SK-N-SH (cell line): ENCODE results near the gene CNTFR. TPM values are rescaled to one million over a fixed set of nuclear protein-coding genes. Genes with fewer than 3 reads are reported as not detected.

Experiments
- CTCF ChIA-PET: fragments of 300-600, 350-600 bp; formaldehyde crosslinking; extraction: SDS; loops from one replicate; lab custom pipeline; 2021; lab: Yijun Ruan, JAX
- POLR2A ChIA-PET: fragments of 350-600 bp; sonication (Branson Sonifier 250); formaldehyde crosslinking; extraction: SDS; loops from one replicate; lab custom pipeline; 2020; ENCODE audit warnings: antibody characterized with exemption, inconsistent platforms; lab: Yijun Ruan, JAX
- DNase-seq: peaks from one replicate; pipeline ENCODE4 v3.0.0; 2012
- H2AFZ ChIP-seq: fragments of 200-600 bp; sonication (generic); 2 replicates; pipeline ENCODE4 v1.8.1; 2016; ENCODE audit warnings: antibody characterized with exemption, mild to moderate bottlenecking, low read depth
- H3F3A ChIP-seq: fragments of 200-600 bp; sonication (generic); replicated peaks from 2 replicates; pipeline ENCODE3; 2016; ENCODE audit warnings: antibody characterized with exemption, mild to moderate bottlenecking; ENCODE audit not compliant: insufficient read depth
- H3K27ac ChIP-seq, 2 experiments: fragments of 200-500 bp in 1 of 2; fragments of 200-600 bp in 1 of 2; sonication (Bioruptor generic) in 1 of 2; sonication (generic), shearing (Covaris generic) in 1 of 2; 2 replicates each; pipeline versions ENCODE4 v1.5.1 to v1.6.1; 2014 to 2016; ENCODE audit warnings: low read depth in 2 of 2, inconsistent platforms in 1 of 2, low read length in 1 of 2, mild to moderate bottlenecking in 1 of 2, mixed read lengths in 1 of 2
- H3K27me3 ChIP-seq: fragments of 200-600 bp; sonication (generic), shearing (Covaris generic); 2 replicates; pipeline ENCODE4 v1.6.1; 2016; ENCODE audit warnings: mixed run types; ENCODE audit not compliant: insufficient read depth
- H3K36me3 ChIP-seq, 2 experiments: fragments of 200-500 bp in 1 of 2; fragments of 200-600 bp in 1 of 2; sonication (Bioruptor generic) in 1 of 2; sonication (generic) in 1 of 2; replicated peaks in 1 of 2; 2 replicates each; pipeline versions ENCODE3 to v1.5.1; 2014 to 2016; ENCODE audit warnings: low read length in 1 of 2, mild to moderate bottlenecking in 1 of 2; ENCODE audit not compliant: insufficient read depth in 2 of 2, control insufficient read depth in 1 of 2
- H3K4me1 ChIP-seq, 2 experiments: fragments of 200-500 bp in 1 of 2; fragments of 200-600 bp in 1 of 2; sonication (Bioruptor generic) in 1 of 2; sonication (generic), shearing (Covaris generic) in 1 of 2; 2 replicates each; pipeline versions ENCODE4 v1.5.1 to v1.6.1; 2014 to 2016; ENCODE audit warnings: low read depth in 1 of 2, low read length in 1 of 2, mixed run types in 1 of 2; ENCODE audit not compliant: insufficient read depth in 2 of 2, control insufficient read depth in 1 of 2
- H3K4me2 ChIP-seq: fragments of 200-600 bp; sonication (generic), shearing (Covaris generic); 2 replicates; pipeline ENCODE4 v1.6.1; 2017; ENCODE audit warnings: mixed run types
- H3K4me3 ChIP-seq, 2 experiments: fragments of 200-500 bp in 1 of 2; fragments of 200-600 bp in 1 of 2; sonication (Bioruptor generic) in 1 of 2; sonication (generic), shearing (Covaris generic) in 1 of 2; 2 replicates each; pipeline versions ENCODE4 v1.5.1 to v1.8.1; 2014 to 2016; ENCODE audit warnings: low read depth in 2 of 2, inconsistent platforms in 1 of 2, low read length in 1 of 2, mild to moderate bottlenecking in 1 of 2, mixed read lengths in 1 of 2, moderate library complexity in 1 of 2
- H3K79me2 ChIP-seq: fragments of 200-600 bp; sonication (generic); 2 replicates; pipeline ENCODE4 v1.8.1; 2017; ENCODE audit warnings: mild to moderate bottlenecking; ENCODE audit not compliant: insufficient read depth
- H3K9ac ChIP-seq: fragments of 200-600 bp; sonication (generic); 2 replicates; pipeline ENCODE4 v1.6.1; 2017; ENCODE audit warnings: mixed run types
- H3K9me2 ChIP-seq: fragments of 200-600 bp; sonication (generic); 2 replicates; pipeline ENCODE4 v1.6.1; 2017; ENCODE audit warnings: mixed run types
- H3K9me3 ChIP-seq: fragments of 200-600 bp; sonication (generic); 2 replicates; pipeline ENCODE4 v1.6.1; 2017; ENCODE audit warnings: mixed run types, mild to moderate bottlenecking, moderate library complexity
- H4K20me1 ChIP-seq: fragments of 200-600 bp; sonication (generic); 2 replicates; pipeline ENCODE4 v1.6.1; 2017; ENCODE audit warnings: mild to moderate bottlenecking, mixed run types; ENCODE audit not compliant: insufficient read depth
- CHD2 ChIP-seq: fragments of 150-350 bp; IDR thresholded peaks from 2 replicates; pipeline ENCODE4 v1.6.1; 2018; ENCODE audit warnings: low read length; ENCODE audit not compliant: partially characterized antibody
- CTCF ChIP-seq: fragments of 200-600 bp; sonication (generic); IDR thresholded peaks from 2 replicates; pipeline ENCODE4 v1.6.1; 2017; ENCODE audit warnings: antibody characterized with exemption, mild to moderate bottlenecking, moderate library complexity
- FOSL2 ChIP-seq: IDR thresholded peaks from 2 replicates; pipeline ENCODE4 v1.4.0; 2012; ENCODE audit warnings: low read depth, mild to moderate bottlenecking, moderate library complexity, borderline replicate concordance
- FOXM1 ChIP-seq: IDR thresholded peaks from 2 replicates; pipeline ENCODE4 v1.4.0; 2012; ENCODE audit warnings: low read depth, mild to moderate bottlenecking
- GATA2 ChIP-seq: sonication (generic); formaldehyde crosslinking; IDR thresholded peaks from 2 replicates; pipeline ENCODE4 v1.5.0; 2020; ENCODE audit warnings: mild to moderate bottlenecking, missing genetic modification reagents
- IRF3 ChIP-seq: fragments of 150-350 bp; IDR thresholded peaks from 2 replicates; pipeline ENCODE4 v1.6.1; 2016; ENCODE audit warnings: mild to moderate bottlenecking, low read depth, low read length
- JUND ChIP-seq: IDR thresholded peaks from 2 replicates; pipeline ENCODE4 v1.4.0; 2012
- MAX ChIP-seq: IDR thresholded peaks from 2 replicates; pipeline ENCODE4 v1.4.0; 2012; ENCODE audit warnings: low read depth
- MEF2A ChIP-seq: IDR thresholded peaks from 2 replicates; pipeline ENCODE4 v1.4.0; 2012; ENCODE audit warnings: low read depth, borderline replicate concordance
- MXI1 ChIP-seq: IDR thresholded peaks from 2 replicates; pipeline ENCODE4 v1.6.1; 2012; ENCODE audit warnings: mild to moderate bottlenecking, low read depth, low read length, improper control_type of control experiment
- NFIC ChIP-seq: IDR thresholded peaks from 2 replicates; pipeline ENCODE4 v1.4.0; 2012; ENCODE audit warnings: borderline replicate concordance
- PBX3 ChIP-seq: IDR thresholded peaks from 2 replicates; pipeline ENCODE4; 2012
- POLR2AphosphoS5 ChIP-seq: IDR thresholded peaks from 2 replicates; pipeline ENCODE4 v1.6.1; 2012; ENCODE audit warnings: low read depth, low read length
- RAD21 ChIP-seq: IDR thresholded peaks from 2 replicates; pipeline ENCODE4 v1.6.1; 2012; ENCODE audit warnings: mild to moderate bottlenecking, low read length
- RCOR1 ChIP-seq: fragments of 150-350 bp; IDR thresholded peaks from 2 replicates; pipeline ENCODE4 v1.6.1; 2017; ENCODE audit warnings: antibody characterized with exemption, low read length
- RXRA ChIP-seq: IDR thresholded peaks from 2 replicates; pipeline ENCODE4 v1.4.0; 2012; ENCODE audit warnings: low read depth, mild to moderate bottlenecking, borderline replicate concordance
- SIN3A ChIP-seq: IDR thresholded peaks from 2 replicates; pipeline ENCODE4 v1.6.1; 2012; ENCODE audit warnings: low read depth, mild to moderate bottlenecking, low read length, moderate library complexity, borderline replicate concordance
- TAF1 ChIP-seq: IDR thresholded peaks from 2 replicates; pipeline ENCODE4 v1.6.1; 2012; ENCODE audit warnings: low read depth, mild to moderate bottlenecking, low read length, moderate library complexity, borderline replicate concordance
- USF1 ChIP-seq: IDR thresholded peaks from 2 replicates; pipeline ENCODE4 v1.4.0; 2012; ENCODE audit warnings: low read depth, borderline replicate concordance
- USF2 ChIP-seq: fragments of 150-350 bp; IDR thresholded peaks from 2 replicates; pipeline ENCODE4 v1.6.1; 2017; ENCODE audit warnings: antibody characterized with exemption, low read length, low read depth, borderline replicate concordance
- WGBS: methylation state at CpG from one replicate; pipeline ENCODE4 v1.1.6; 2017; ENCODE audit warnings: low lambda C conversion rate; 5-methylcytosine and 5-hydroxymethylcytosine counted together
- polyA plus RNA-seq, 3 experiments: library from polyadenylated mRNA; depleted of rRNA; stranded (reverse); fragments of >200 nt; gene quantifications; 2 replicates each; pipeline ENCODE4 v1.2.3, GENCODE V29; 2012

CNTFR gene
- polyA plus RNA-seq, 1 of the 3 experiments (the other 2 are of a cell fraction), result 1.8 TPM

- Histone ChIP-seq H3K27me3 (no peaks in the 10 kb centered on the region), H3K27ac (no peak overlapping the region), H3F3A (no peaks in the 10 kb centered on the region), H3K4me2 (no peak overlapping the region), H3K9me2 (no peaks in the 10 kb centered on the region), H3K4me3 (no peak overlapping the region), H2AFZ (no peak overlapping the region), H3K4me1 (peaks cover 0 to 7% of the 10 kb centered on the region in 2 experiments; a peak in 1 of 4 replicates), H3K36me3 (no peaks in the 10 kb centered on the region), H4K20me1 (no peaks in the 10 kb centered on the region), H3K9ac (no peak overlapping the region), H3K9me3 (no peaks in the 10 kb centered on the region), H3K79me2 (no peaks in the 10 kb centered on the region)
- ChIA-PET POLR2A (no interaction called here), CTCF (interaction anchor here (1.0 to 7.9 kb wide), 24 partner anchors 9 to 270 kb away, joined by 3 to 112 read pairs (median 15); partner anchors contain the start of genes CNTFR, DCTN3, MYORG and RPP25L)
- no peak for TF ChIP-seq JUND
- TF ChIP-seq SIN3A, result no peak
- TF ChIP-seq RXRA, result no peak
- TF ChIP-seq GATA2 (CRISPR knock-in tag), result no peak
- no peak for TF ChIP-seq NFIC
- no peak for TF ChIP-seq USF2
- TF ChIP-seq FOSL2, result no peak
- no peak for TF ChIP-seq MEF2A
- no peak for TF ChIP-seq RAD21
- TF ChIP-seq TAF1, result no peak
- no peak for TF ChIP-seq MXI1
- TF ChIP-seq MAX, result no peak
- TF ChIP-seq PBX3, result no peak
- no peak for TF ChIP-seq POLR2AphosphoS5
- TF ChIP-seq RCOR1, result no peak
- TF ChIP-seq CTCF, result no peak
- no peak for TF ChIP-seq CHD2
- no peak for TF ChIP-seq FOXM1
- TF ChIP-seq USF1, result no peak
- TF ChIP-seq IRF3, result no peak
- WGBS, result 69% methylated on average over 6 of the region's 6 CpGs
- no peak for DNase-seq
Observed at GRCh38 chr9:34601937-34602573, 12.5 kb upstream of the CNTFR start.
